Activated T-cell treated with anti-CD3 and anti-CD28 coated beads, Interleukin-2, amount 50 U/mL, for 24 hours (primary cell): ENCODE data around the gene ADARB2.

Experiments
- DNase-seq: peaks from one replicate; pipeline ENCODE4 v3.0.0-alpha.2; 2020
- H3K27ac Mint-ChIP-seq: 2 replicates; pipeline ENCODE4 v1.8.0; 2020; ENCODE audit warnings: mild to moderate bottlenecking, mixed read lengths
- H3K27me3 Mint-ChIP-seq: 2 replicates; pipeline ENCODE4 v1.8.0; 2020; ENCODE audit warnings: mixed read lengths
- H3K36me3 Mint-ChIP-seq: 2 replicates; pipeline ENCODE4 v1.8.0; 2020; ENCODE audit warnings: low read depth, mixed read lengths
- H3K4me1 Mint-ChIP-seq: 2 replicates; pipeline ENCODE4 v1.8.0; 2020; ENCODE audit warnings: low read depth, mixed read lengths
- H3K4me3 Mint-ChIP-seq: 2 replicates; pipeline ENCODE4 v1.8.0; 2020; ENCODE audit warnings: mild to moderate bottlenecking, moderate library complexity, mixed read lengths
- H3K9me3 Mint-ChIP-seq: 2 replicates; pipeline ENCODE4 v1.8.0; 2020; ENCODE audit warnings: mixed read lengths

The ADARB2 gene

GRCh38 chr10:1655367-1655766 is 82.0 kb downstream of the ADARB2 start:
- Mint-ChIP-seq H3K36me3 (no peaks in the 10 kb centered on the region), H3K9me3 (no peaks in the 10 kb centered on the region), H3K27ac (no peak overlapping the region), H3K4me3 (no peak overlapping the region), H3K4me1 (no peaks in the 10 kb centered on the region), H3K27me3 (peaks cover 20% of the 10 kb centered on the region)
- no peak for DNase-seq

GRCh38 chr10:1654811-1655356 is 82.4 kb downstream of the ADARB2 start:
- H3K27me3 Mint-ChIP-seq: peaks cover 22% of the 10 kb centered on the region
- no peak overlapping the region for H3K27ac Mint-ChIP-seq
- H3K9me3 Mint-ChIP-seq: no peaks in the 10 kb centered on the region
- H3K4me1 Mint-ChIP-seq: no peaks in the 10 kb centered on the region
- H3K36me3 Mint-ChIP-seq: no peaks in the 10 kb centered on the region
- no peak for DNase-seq
- H3K4me3 Mint-ChIP-seq: no peak overlapping the region

GRCh38 chr10:1654247-1654646 is 83.1 kb downstream of the ADARB2 start:
- Mint-ChIP-seq H3K4me3 (no peak overlapping the region), H3K27me3 (peaks cover 22% of the 10 kb centered on the region), H3K27ac (no peak overlapping the region), H3K9me3 (no peaks in the 10 kb centered on the region), H3K36me3 (no peaks in the 10 kb centered on the region), H3K4me1 (no peaks in the 10 kb centered on the region)
- DNase-seq: no peak

- Mint-ChIP-seq H3K27ac (no peak overlapping the region), H3K9me3 (no peaks in the 10 kb centered on the region), H3K27me3 (peaks cover 22% of the 10 kb centered on the region), H3K36me3 (no peaks in the 10 kb centered on the region), H3K4me3 (no peak overlapping the region), H3K4me1 (no peaks in the 10 kb centered on the region)
- no peak for DNase-seq
These were observed 84.0 kb downstream of the ADARB2 start for GRCh38 chr10:1653321-1653720.

GRCh38 chr10:1652151-1652550 is 85.2 kb downstream of the ADARB2 start:
- no peaks in the 10 kb centered on the region for H3K4me1 Mint-ChIP-seq
- H3K27ac Mint-ChIP-seq: no peak overlapping the region
- H3K27me3 Mint-ChIP-seq: peaks cover 15% of the 10 kb centered on the region

GRCh38 chr10:1651270-1651966 is 85.9 kb downstream of the ADARB2 start:
- Mint-ChIP-seq H3K9me3 (no peaks in the 10 kb centered on the region), H3K4me3 (no peak overlapping the region), H3K4me1 (no peaks in the 10 kb centered on the region), H3K27me3 (peaks cover 15% of the 10 kb centered on the region), H3K36me3 (no peaks in the 10 kb centered on the region), H3K27ac (no peak overlapping the region)
- DNase-seq: no peak

More at GRCh38 chr10:1652151-1652550, 85.2 kb downstream of the ADARB2 start:
- no peak for DNase-seq
- H3K4me3 Mint-ChIP-seq: no peak overlapping the region
- H3K9me3 Mint-ChIP-seq: no peaks in the 10 kb centered on the region
- no peaks in the 10 kb centered on the region for H3K36me3 Mint-ChIP-seq

GRCh38 chr10:1650542-1651269 is 86.6 kb downstream of the ADARB2 start:
- Mint-ChIP-seq H3K4me3 (no peak overlapping the region), H3K36me3 (no peaks in the 10 kb centered on the region), H3K27ac (no peak overlapping the region), H3K27me3 (peaks cover 13% of the 10 kb centered on the region), H3K9me3 (no peaks in the 10 kb centered on the region), H3K4me1 (no peaks in the 10 kb centered on the region)
- DNase-seq: no peak

GRCh38 chr10:1648648-1649047 is 88.7 kb downstream of the ADARB2 start:
- H3K36me3 Mint-ChIP-seq: no peaks in the 10 kb centered on the region
- no peak overlapping the region for H3K27ac Mint-ChIP-seq
- H3K4me3 Mint-ChIP-seq: no peak overlapping the region
- DNase-seq: no peak
- H3K27me3 Mint-ChIP-seq: peaks cover 19% of the 10 kb centered on the region
- H3K9me3 Mint-ChIP-seq: no peaks in the 10 kb centered on the region
- no peaks in the 10 kb centered on the region for H3K4me1 Mint-ChIP-seq

GRCh38 chr10:1646332-1646731 is 91.0 kb downstream of the ADARB2 start:
- no peaks in the 10 kb centered on the region for H3K36me3 Mint-ChIP-seq
- H3K4me3 Mint-ChIP-seq: no peak overlapping the region
- peaks cover 23% of the 10 kb centered on the region for H3K27me3 Mint-ChIP-seq
- H3K4me1 Mint-ChIP-seq: peaks cover 14% of the 10 kb centered on the region
- H3K9me3 Mint-ChIP-seq: no peaks in the 10 kb centered on the region
- no peak for DNase-seq
- H3K27ac Mint-ChIP-seq: no peak overlapping the region

GRCh38 chr10:1645896-1646295 is 91.4 kb downstream of the ADARB2 start:
- H3K4me3 Mint-ChIP-seq: no peak overlapping the region
- peaks cover 23% of the 10 kb centered on the region for H3K27me3 Mint-ChIP-seq
- H3K36me3 Mint-ChIP-seq: no peaks in the 10 kb centered on the region
- no peaks in the 10 kb centered on the region for H3K9me3 Mint-ChIP-seq
- H3K27ac Mint-ChIP-seq: no peak overlapping the region
- H3K4me1 Mint-ChIP-seq: peaks cover 14% of the 10 kb centered on the region
- no peak for DNase-seq

- H3K27me3 Mint-ChIP-seq: peaks cover 18% of the 10 kb centered on the region
- H3K36me3 Mint-ChIP-seq: no peaks in the 10 kb centered on the region
- no peak overlapping the region for H3K4me3 Mint-ChIP-seq
- no peak for DNase-seq
- no peak overlapping the region for H3K27ac Mint-ChIP-seq
- no peaks in the 10 kb centered on the region for H3K9me3 Mint-ChIP-seq
- peaks cover 14% of the 10 kb centered on the region for H3K4me1 Mint-ChIP-seq
These were observed 93.1 kb downstream of the ADARB2 start for GRCh38 chr10:1644191-1644711.

- Mint-ChIP-seq H3K4me3 (no peak overlapping the region), H3K4me1 (peaks cover 14% of the 10 kb centered on the region), H3K27me3 (peaks cover 16% of the 10 kb centered on the region), H3K27ac (no peak overlapping the region), H3K9me3 (no peaks in the 10 kb centered on the region), H3K36me3 (no peaks in the 10 kb centered on the region)
- DNase-seq: no peak
These were observed 93.5 kb downstream of the ADARB2 start for GRCh38 chr10:1643908-1644179.

GRCh38 chr10:1643161-1643907 is 94.0 kb downstream of the ADARB2 start:
- Mint-ChIP-seq H3K27me3 (peaks cover 16% of the 10 kb centered on the region), H3K4me1 (peaks cover 14% of the 10 kb centered on the region), H3K36me3 (no peaks in the 10 kb centered on the region), H3K27ac (peak overlapping the region; percentile 80), H3K4me3 (no peak overlapping the region), H3K9me3 (no peaks in the 10 kb centered on the region)
- DNase-seq: no peak

- H3K27ac Mint-ChIP-seq: peak overlapping the region; percentile 34
These were observed 94.6 kb downstream of the ADARB2 start for GRCh38 chr10:1642600-1643160.

More at GRCh38 chr10:1642600-1643160, 94.6 kb downstream of the ADARB2 start:
- Mint-ChIP-seq H3K36me3 (no peaks in the 10 kb centered on the region), H3K27me3 (peaks cover 16% of the 10 kb centered on the region), H3K9me3 (no peaks in the 10 kb centered on the region), H3K4me3 (no peak overlapping the region), H3K4me1 (peaks cover 14% of the 10 kb centered on the region)
- no peak for DNase-seq
